DOHH2 (cell line): ENCODE results near the gene EXOC6B.

Experiments
- CTCF ChIP-seq: fragments of 200-600 bp; sonication (generic); IDR thresholded peaks from one replicate; pipeline ENCODE4 v1.5.1; 2014; ENCODE audit warnings: antibody characterized with exemption, mild to moderate bottlenecking, low read depth, low read length; ENCODE audit not compliant: poor library complexity, severe bottlenecking
- EZH2phosphoT487 ChIP-seq: fragments of 200-600 bp; sonication (generic); IDR thresholded peaks from 2 replicates; pipeline ENCODE4 v1.6.1; 2017; ENCODE audit warnings: borderline replicate concordance, mild to moderate bottlenecking, antibody characterized with exemption, low read length, moderate library complexity, mixed read lengths

GRCh38 chr2:72136331-72136730, 689.5 kb downstream of the EXOC6B start:
- TF ChIP-seq CTCF, result no peak
- TF ChIP-seq EZH2phosphoT487, result no peak
